Tibial nerve (tissue), 4 donors: ENCODE data around the gene CALHM5. TPM values are rescaled to one million over a fixed set of nuclear protein-coding genes. Genes with fewer than 3 reads are reported as not detected.

Experiments used
- DNase-seq, 2 donors: peaks; one replicate each; pipeline ENCODE4 v3.0.0-alpha.2; 2019; ENCODE audit warnings: low spot score in 2 of 2
- H3K27ac ChIP-seq, 4 donors: fragments of 200-600 bp; sonication (generic) in 3 of 4; one replicate each; pipeline ENCODE4 v1.5.1; 2017 to 2019; ENCODE audit warnings: mild to moderate bottlenecking in 1 of 4
- H3K27me3 ChIP-seq, 2 donors: fragments of 200-600 bp; sonication (generic) in 1 of 2; one replicate each; pipeline versions ENCODE4 v1.5.1 to v1.6.0; 2017 to 2019
- H3K36me3 ChIP-seq, 3 donors: fragments of 200-600 bp; sonication (generic); one replicate each; pipeline ENCODE4 v1.5.1; 2018 to 2019
- H3K4me1 ChIP-seq, 4 donors: fragments of 200-600 bp; sonication (generic) in 3 of 4; one replicate each; pipeline ENCODE4 v1.5.1; 2017 to 2019
- H3K4me3 ChIP-seq, 4 donors: fragments of 200-600 bp; sonication (generic) in 3 of 4; one replicate each; pipeline ENCODE4 v1.5.1; 2017 to 2019; ENCODE audit warnings: mild to moderate bottlenecking in 1 of 4, moderate library complexity in 1 of 4
- H3K9me3 ChIP-seq, 4 donors: fragments of 200-600 bp; sonication (generic) in 3 of 4; one replicate each; pipeline ENCODE4 v1.5.1; 2017 to 2019
- EP300 ChIP-seq, 2 donors: sonication (generic); formaldehyde crosslinking; IDR thresholded peaks; one replicate each; pipeline ENCODE4 v1.6.1; 2017; ENCODE audit warnings: antibody characterized with exemption in 2 of 2, mild to moderate bottlenecking in 1 of 2
- POLR2A ChIP-seq, 2 donors: fragments of 450-650 bp; IDR thresholded peaks; one replicate each; pipeline ENCODE4 v1.6.1; 2017; ENCODE audit warnings: antibody characterized with exemption in 2 of 2, mild to moderate bottlenecking in 2 of 2, moderate library complexity in 2 of 2
- WGBS, 2 donors: methylation state at CpG; one replicate each; pipeline ENCODE4 v1.1.5; 2018; 5-methylcytosine and 5-hydroxymethylcytosine counted together
- total RNA-seq, 4 donors: library from RNA; depleted of rRNA; stranded (reverse); fragments of >200 nt; gene quantifications; one replicate each; pipeline ENCODE4 v1.1.0, GENCODE V29; 2016
- TF ChIP-seq, protein P1 (sequence below), 5 experiments: fragments of 200-600 bp in 3 of 5; fragments of 450-650 bp in 2 of 5; sonication (generic) in 3 of 5; IDR thresholded peaks; one replicate each; pipeline ENCODE4 v1.5.1; 2016 to 2019; ENCODE audit warnings: antibody characterized with exemption in 5 of 5, mild to moderate bottlenecking in 3 of 5, moderate library complexity in 2 of 5

CALHM5 gene
- total RNA-seq, 4 donors from 2014 or later = 4.5 to 5.7 (median 5.0) TPM

DNA sequence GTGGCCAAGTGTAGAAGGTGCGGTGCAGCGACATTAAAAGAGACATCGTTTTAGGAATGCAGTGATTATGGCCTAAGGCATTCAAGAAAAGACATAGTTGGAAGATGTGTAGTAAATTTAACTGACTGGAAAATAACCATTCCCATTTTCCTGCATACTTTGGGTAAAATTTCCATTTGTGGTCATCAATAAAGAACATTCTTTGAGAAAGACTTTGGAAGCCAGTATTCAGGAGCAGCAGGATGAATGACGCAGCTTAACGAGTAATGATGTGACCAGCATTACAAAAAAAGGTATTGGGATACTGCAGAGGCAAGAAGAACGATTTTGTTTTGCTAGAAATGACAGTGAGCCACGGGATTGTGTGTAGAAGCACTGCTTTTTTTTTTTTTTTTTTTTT is 52.9 kb downstream of the CALHM5 start:
- H3K36me3 ChIP-seq = no peaks in the 10 kb centered on the region
- H3K27me3 ChIP-seq = no peaks in the 10 kb centered on the region
- peaks cover 0 to 8% (median 0%) of the 10 kb centered on the region in 4 donors for H3K4me1 ChIP-seq
- H3K4me3 ChIP-seq = no peak overlapping the region
- TF ChIP-seq, protein P1, sequence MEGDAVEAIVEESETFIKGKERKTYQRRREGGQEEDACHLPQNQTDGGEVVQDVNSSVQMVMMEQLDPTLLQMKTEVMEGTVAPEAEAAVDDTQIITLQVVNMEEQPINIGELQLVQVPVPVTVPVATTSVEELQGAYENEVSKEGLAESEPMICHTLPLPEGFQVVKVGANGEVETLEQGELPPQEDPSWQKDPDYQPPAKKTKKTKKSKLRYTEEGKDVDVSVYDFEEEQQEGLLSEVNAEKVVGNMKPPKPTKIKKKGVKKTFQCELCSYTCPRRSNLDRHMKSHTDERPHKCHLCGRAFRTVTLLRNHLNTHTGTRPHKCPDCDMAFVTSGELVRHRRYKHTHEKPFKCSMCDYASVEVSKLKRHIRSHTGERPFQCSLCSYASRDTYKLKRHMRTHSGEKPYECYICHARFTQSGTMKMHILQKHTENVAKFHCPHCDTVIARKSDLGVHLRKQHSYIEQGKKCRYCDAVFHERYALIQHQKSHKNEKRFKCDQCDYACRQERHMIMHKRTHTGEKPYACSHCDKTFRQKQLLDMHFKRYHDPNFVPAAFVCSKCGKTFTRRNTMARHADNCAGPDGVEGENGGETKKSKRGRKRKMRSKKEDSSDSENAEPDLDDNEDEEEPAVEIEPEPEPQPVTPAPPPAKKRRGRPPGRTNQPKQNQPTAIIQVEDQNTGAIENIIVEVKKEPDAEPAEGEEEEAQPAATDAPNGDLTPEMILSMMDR (IDR thresholded peaks at IDR 0.05) = no peak
- no peak for TF ChIP-seq POLR2A (IDR thresholded peaks at IDR 0.05)
- TF ChIP-seq EP300 (IDR thresholded peaks at IDR 0.05) = no peak
- H3K27ac ChIP-seq = no peak overlapping the region
- no peaks in the 10 kb centered on the region for H3K9me3 ChIP-seq
- WGBS, 2 donors = 79 to 83% methylated on average over 7 of the region's 7 CpGs
- no peak for DNase-seq

DNA sequence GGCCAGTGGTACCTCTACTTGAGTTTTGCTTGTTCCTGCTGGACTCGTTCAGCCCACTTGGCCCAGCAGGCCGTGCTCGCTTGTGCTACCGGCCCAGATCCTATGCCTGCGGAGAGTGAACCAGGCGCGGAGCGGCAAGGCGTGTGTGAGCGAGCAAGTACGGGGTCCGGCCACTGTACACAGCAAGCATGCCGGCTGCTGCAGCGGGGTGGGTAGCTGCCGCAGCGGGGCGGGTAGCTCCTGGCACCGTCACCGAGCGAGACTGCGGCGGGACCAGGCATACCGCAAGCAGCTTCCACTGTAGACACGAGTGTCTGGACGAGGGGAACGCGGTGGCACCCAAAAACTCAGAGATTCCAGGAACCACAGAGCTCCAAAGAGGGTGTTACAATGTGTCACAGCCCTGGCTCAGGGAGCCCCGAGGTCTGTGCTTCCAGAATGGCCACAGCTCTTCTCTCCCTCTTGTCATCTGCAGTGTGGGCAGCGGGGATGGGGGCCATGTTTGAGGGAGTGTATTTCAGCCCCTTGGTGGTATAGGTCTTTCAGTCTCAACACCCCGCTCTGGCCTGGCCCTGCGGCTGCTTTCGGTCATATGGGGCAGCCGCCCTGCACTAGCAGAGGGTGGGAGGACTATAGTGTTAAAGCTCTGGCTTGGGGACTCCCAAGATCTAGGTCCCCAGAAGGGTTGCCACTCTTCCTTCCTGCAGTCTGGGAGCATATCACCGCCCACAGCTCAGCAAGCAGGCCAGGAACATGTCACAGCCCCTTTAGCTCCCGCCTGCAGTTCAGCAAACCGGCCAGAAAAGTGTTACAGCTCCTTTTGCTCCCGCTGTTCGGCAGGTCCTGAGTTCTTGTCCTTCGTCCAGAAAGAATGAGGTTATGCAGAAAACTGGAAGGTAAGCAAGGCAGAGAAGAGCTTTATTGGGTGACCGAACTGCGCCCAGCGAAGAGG is 53.8 kb downstream of the CALHM5 start:
- Histone ChIP-seq H3K27me3 (no peaks in the 10 kb centered on the region), H3K9me3 (no peaks in the 10 kb centered on the region), H3K4me1 (peaks cover 0 to 17% (median 4%) of the 10 kb centered on the region in 4 donors), H3K4me3 (peak overlapping the region; percentile 10 to 43 (median 26)), H3K36me3 (no peaks in the 10 kb centered on the region), H3K27ac (no peak overlapping the region)
- no peak for DNase-seq
- 58 to 59% methylated on average over 24 to 41 of the region's 42 CpGs for WGBS, 2 donors
- TF ChIP-seq, protein P1 (IDR thresholded peaks at IDR 0.05) = no peak
- TF ChIP-seq EP300 (IDR thresholded peaks at IDR 0.05) (no peak), POLR2A (IDR thresholded peaks at IDR 0.05) (no peak)

DNA sequence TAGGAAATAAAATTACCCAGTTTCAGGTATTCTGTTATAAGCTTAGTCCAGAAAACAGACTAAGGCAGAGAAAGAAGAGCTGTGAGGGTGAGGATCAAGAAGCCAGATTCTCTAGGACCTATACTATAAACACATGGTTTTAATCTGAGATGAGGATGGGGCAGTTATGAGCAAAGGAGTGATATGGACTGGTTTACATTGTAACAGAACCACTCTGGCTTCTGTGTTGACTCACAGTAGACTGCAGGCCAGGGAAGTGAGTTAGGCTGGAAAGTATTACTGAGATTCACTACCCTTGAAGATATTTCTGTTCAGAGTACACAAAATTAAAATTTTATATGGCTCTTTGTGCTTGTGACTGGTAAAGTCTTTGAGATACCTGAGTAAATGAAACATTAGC is 56.7 kb downstream of the CALHM5 start:
- H3K27me3 ChIP-seq = no peaks in the 10 kb centered on the region
- H3K4me3 ChIP-seq = no peak overlapping the region
- H3K36me3 ChIP-seq = no peaks in the 10 kb centered on the region
- peaks cover 0 to 30% (median 13%) of the 10 kb centered on the region in 4 donors for H3K4me1 ChIP-seq
- no peak overlapping the region for H3K27ac ChIP-seq
- TF ChIP-seq, protein P1 (IDR thresholded peaks at IDR 0.05) = no peak
- TF ChIP-seq POLR2A (IDR thresholded peaks at IDR 0.05) (no peak), EP300 (IDR thresholded peaks at IDR 0.05) (no peak)
- no peaks in the 10 kb centered on the region for H3K9me3 ChIP-seq
- no peak for DNase-seq

DNA sequence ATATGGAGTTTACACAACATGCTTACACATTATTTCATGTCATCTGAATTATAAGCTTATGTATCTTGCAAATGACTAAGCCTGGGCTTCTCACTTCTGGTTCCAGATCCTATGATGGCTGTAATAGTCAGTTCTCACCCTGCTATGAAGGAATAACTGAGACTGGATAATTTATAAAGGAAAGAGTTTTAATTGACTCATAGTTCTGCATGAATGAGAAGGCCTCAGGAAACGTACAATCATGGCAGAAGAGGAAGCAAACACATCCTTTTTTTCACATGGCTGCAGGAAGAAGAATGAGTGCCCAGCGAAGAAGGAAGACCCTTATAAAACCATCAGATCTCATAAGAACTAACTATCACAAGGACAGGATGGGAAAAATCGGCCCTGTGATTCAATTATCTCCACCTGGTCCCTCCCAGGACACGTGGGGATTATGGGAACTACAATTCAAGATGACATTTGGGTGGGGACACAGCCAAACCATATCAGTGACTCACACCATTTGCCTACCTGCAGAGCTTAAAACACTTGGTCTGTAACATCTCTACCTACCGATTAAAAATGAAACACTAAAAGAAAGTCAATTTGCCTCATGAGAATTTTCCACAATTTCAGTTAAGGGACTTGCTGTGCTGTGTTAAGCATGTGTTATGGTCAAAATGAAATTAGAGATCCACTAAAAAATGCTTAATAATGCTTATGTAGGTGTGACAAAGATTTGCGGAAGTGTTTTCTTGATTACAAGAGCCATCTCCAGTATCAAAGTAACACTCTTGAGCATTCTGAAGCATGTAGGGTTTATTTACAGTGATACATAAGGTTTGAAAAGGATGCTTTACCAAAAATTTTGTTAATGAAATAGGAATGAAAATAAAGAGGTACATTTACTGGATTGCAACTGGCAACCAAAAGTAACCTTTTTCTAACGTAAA is 57.6 kb downstream of the CALHM5 start:
- no peak overlapping the region for H3K4me3 ChIP-seq
- TF ChIP-seq POLR2A (IDR thresholded peaks at IDR 0.05) (no peak), EP300 (IDR thresholded peaks at IDR 0.05) (no peak)
- TF ChIP-seq, protein P1 (IDR thresholded peaks at IDR 0.05) = no peak
- H3K27me3 ChIP-seq = no peaks in the 10 kb centered on the region
- H3K27ac ChIP-seq = no peak overlapping the region
- H3K4me1 ChIP-seq = peaks cover 0 to 40% (median 21%) of the 10 kb centered on the region in 4 donors
- no peak for DNase-seq
- no peaks in the 10 kb centered on the region for H3K9me3 ChIP-seq
- no peaks in the 10 kb centered on the region for H3K36me3 ChIP-seq
- 65 to 71% methylated on average over 7 of the region's 7 CpGs for WGBS, 2 donors
